Posterior cingulate gyrus (tissue), 11 donors: ENCODE results near the gene CRYAB.
"Not testable (repeated sequence)": the region's sequence is repeated elsewhere in the genome, so short reads cannot be mapped to it uniquely, and the experiment has no call there.

Experiments
- DNase-seq, 10 donors: peaks; one replicate each; pipeline versions ENCODE4 v3.0.0 to v3.0.0-alpha.2; 2020 to 2021; ENCODE audit warnings: mixed read lengths in 3 of 10
- intact Hi-C: fragments of 100-400 bp; cut with DNase I; formaldehyde crosslinking; loops from one replicate; pipeline ENCODE4 v1.15.1; 2023

The CRYAB gene

GRCh38 chr11:111913031-111913861 lies 1.7 kb upstream of the CRYAB start:
- intact Hi-C loops: loop anchor here (5.0 kb wide), 1 partner anchor 36 kb away; the partner anchor contains the start of genes CFAP68 and FDXACB1
- DNase-seq: peak in 3 of 10 donors; percentile 25 to 88 (median 79)

DNA sequence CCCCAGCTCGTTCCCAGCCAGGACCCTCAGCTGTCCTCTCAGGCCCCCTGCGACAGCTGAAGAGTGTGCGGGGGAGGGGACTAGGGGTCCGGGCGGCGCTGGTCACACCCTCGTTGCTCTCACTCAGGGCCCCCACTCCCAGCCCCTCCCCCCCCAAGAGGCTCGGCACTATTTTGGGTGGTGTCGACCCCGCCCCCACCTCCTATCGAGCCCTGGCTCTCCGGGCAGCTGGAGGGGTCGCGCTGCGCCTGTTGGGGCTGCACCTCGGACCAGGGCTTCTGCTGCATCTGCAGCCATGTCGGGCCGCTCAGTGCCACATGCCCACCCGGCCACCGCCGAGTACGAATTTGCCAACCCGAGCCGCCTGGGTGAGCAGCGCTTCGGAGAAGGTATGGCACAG lies 965 bp upstream of the CRYAB start, which contains the start of gene HSPB2:
TSS of gene HSPB2 (plus strand) at position 200 of the 400 bp plus-strand sequence. CDS start at position 296, 96 bp downstream.
- intact Hi-C loops: loop anchor here (5.0 kb wide), 1 partner anchor 35 kb away; the partner anchor contains the start of genes CFAP68 and FDXACB1
- peak in 4 of 10 donors; percentile 19 to 83 (median 61) for DNase-seq

DNA sequence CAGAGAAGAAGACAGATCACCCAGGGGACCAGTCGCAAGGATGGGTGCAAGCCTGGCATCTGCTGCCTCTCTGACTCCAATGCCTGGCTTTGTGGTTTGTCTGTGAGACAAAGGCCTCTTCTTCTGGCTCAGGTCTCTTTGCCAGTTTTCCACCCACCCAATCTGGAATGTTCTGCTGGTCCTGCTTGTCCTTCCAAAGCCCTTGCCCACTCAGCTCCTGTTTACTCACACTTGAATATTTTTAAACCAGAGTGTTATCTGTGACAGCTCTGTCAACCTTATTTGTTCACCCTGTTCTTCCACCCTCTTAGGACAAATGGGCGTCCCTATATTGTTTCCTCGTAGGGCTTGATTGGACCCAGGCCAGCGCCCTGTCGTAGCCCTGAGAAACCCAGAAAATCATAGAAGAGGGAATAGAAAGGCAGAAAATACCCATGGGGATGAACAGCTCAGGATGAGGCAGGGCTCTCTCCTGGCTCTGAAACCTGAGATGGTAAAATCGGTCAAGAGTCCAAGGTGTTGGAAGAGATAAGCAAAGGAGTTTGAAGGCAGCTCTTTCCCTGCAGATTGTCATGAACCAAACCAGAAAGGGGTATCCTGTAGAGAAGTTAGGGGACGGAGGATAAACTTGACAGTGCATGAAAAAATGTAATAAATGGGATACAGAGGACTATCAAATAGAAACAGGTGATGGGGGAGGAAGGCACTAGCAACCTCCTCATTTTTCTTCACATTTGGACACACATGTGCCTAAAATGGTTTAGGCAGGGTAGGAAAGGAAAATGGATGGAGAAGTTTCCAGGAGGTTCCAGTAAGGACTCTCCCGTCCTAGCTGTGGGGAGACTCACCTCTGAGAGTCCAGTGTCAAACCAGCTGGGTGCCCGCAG lies 651 bp downstream of the CRYAB start:
- intact Hi-C loops: loop anchor here (5.0 kb wide), 1 partner anchor 34 kb away; the partner anchor contains the start of genes CFAP68 and FDXACB1
- peak; percentile 56 to 97 (median 81) for DNase-seq

- DNase-seq: no peak
- intact Hi-C loops: no loop called here
Observed at GRCh38 chr11:111909378-111909777, 2.2 kb downstream of the CRYAB start.

GRCh38 chr11:111908639-111909305 lies 2.8 kb downstream of the CRYAB start:
- peak in 2 of 10 donors; percentile 21 to 59 for DNase-seq

DNA sequence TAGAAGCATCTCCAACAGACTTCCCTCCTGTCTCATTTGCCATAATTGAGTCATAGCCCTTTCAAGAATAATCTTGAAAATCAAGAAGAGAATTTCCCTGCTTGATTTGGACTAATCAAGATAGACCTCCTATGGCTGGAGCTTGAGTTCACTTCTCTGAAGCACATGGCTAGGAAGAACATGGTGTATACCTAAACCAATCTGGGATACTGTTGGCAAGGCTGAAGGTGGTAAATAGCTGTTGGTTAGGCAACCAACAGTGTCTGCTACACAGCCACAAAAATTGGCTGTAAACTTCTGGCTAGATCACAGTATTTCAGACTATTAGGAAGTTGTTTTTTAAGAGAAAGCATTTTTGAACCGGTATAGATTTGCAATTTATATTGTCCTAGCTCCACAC lies 4.9 kb downstream of the CRYAB start:
- intact Hi-C loops: no loop called here
- no peak for DNase-seq

More at GRCh38 chr11:111908639-111909305, 2.8 kb downstream of the CRYAB start:
- intact Hi-C loops: no loop called here

- no peak for DNase-seq
- intact Hi-C loops: no loop called here
Observed at GRCh38 chr11:111905411-111905810, 6.2 kb downstream of the CRYAB start.

DNA sequence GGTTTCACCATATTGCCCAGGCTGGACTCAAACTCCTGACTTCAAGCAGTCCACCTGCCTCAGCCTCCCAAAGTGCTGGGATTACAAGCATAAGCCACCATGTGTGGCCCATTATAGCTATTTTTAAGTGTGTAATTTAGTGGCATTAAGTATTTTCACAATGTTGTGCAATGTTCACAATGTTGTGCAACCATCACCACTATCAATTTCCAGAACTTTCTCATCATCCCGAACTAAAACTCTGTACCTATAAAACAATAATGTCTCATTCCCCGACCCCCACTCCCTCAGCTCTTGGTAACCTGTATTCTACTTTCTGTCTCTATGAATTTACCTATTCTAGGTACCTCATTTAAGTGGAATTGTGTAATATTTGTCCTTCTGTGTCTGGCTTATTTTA lies 24.7 kb downstream of the CRYAB start:
- DNase-seq: no peak
- intact Hi-C loops: no loop called here

- intact Hi-C loops: no loop called here
- DNase-seq: no peak
Observed at GRCh38 chr11:111886032-111886431, 25.5 kb downstream of the CRYAB start.

GRCh38 chr11:111885053-111885452 lies 26.5 kb downstream of the CRYAB start:
- DNase-seq, intact Hi-C loops: not testable (repeated sequence)

DNA sequence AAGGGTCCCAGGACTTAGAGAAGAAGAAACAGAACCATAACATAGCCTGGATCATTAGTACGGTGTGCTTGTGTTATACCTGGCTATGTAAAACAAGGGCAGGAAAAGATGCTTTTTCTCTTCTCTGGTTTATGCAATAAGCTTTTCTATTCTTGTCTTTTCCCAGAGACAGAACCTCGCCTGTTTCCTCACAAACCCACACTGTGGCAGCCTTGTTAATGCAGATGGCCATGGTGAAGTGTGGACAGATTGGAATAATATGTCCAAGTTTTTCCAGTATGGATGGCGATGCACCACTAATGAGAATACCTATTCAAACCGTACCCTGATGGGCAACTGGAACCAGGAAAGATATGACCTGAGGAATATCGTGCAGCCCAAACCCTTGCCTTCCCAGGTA lies 29.4 kb downstream of the CRYAB start:
- DNase-seq: peak in 2 of 10 donors; percentile 9 to 59
- intact Hi-C loops: no loop called here

DNA sequence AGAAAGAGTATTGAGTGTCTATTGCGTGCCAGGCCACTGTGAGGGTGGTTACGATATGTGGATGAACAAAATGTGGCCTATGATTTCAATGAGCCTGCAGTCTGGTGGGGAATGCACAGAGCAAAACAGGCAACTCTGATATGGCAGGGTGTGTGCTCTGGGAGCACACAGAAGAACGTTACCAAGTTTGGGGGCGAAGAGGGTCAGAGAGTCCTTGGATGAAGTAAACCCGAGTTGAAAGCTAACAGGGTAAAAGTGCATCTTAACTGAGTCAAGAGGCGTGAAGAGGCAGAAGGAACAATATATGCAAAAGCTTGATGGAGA lies 32.0 kb downstream of the CRYAB start:
- no peak for DNase-seq
- intact Hi-C loops: loop anchor here (1.0 to 5.0 kb wide), 5 partner anchors 33 to 193 kb away; partner anchors contain the start of genes CRYAB, HSPB2, NKAPD1 and PIH1D2

GRCh38 chr11:111878849-111879636 lies 32.5 kb downstream of the CRYAB start, which contains the start of the genes CFAP68 and FDXACB1:
Gene CFAP68, plus strand, starts transcription at chr11:111879541. Its CDS starts 20 bp downstream, at chr11:111879561.
Gene FDXACB1, minus strand, starts transcription at chr11:111879165. Its CDS starts 33 bp downstream, at chr11:111879132.
- intact Hi-C loops: loop anchor here (1.0 to 5.0 kb wide), 5 partner anchors 33 to 193 kb away; partner anchors contain the start of genes CRYAB, HSPB2, NKAPD1 and PIH1D2
- peak; percentile 94 to 99 (median 97) for DNase-seq

DNA sequence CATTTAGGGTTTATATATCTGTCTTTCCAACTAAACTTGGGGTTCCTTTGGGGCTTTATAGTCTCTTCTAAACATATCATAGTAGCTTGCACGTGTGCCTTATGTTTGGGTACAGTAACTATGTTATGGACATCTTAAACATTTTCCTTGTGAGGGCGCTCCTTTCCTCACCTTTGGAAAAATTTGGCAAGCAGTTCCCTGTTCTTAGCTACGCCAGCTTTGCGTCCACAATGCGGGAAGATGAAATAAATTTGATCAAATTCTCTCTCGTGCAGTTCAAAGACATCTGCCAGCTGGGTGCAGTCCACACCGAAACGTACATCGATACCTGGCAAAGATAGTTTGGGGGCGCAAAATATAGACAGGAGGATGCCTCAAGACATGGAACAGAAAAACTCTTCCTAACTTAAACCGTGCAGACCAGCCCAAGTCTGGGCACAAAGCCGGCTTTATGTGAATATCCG lies 33.2 kb downstream of the CRYAB start:
- intact Hi-C loops: loop anchor here (5.0 kb wide), 4 partner anchors 34 to 194 kb away; partner anchors contain the start of genes CRYAB, HSPB2, NKAPD1 and PIH1D2
- DNase-seq: no peak

GRCh38 chr11:111871693-111872161 lies 39.8 kb downstream of the CRYAB start:
- intact Hi-C loops: no loop called here
- DNase-seq: no peak

DNA sequence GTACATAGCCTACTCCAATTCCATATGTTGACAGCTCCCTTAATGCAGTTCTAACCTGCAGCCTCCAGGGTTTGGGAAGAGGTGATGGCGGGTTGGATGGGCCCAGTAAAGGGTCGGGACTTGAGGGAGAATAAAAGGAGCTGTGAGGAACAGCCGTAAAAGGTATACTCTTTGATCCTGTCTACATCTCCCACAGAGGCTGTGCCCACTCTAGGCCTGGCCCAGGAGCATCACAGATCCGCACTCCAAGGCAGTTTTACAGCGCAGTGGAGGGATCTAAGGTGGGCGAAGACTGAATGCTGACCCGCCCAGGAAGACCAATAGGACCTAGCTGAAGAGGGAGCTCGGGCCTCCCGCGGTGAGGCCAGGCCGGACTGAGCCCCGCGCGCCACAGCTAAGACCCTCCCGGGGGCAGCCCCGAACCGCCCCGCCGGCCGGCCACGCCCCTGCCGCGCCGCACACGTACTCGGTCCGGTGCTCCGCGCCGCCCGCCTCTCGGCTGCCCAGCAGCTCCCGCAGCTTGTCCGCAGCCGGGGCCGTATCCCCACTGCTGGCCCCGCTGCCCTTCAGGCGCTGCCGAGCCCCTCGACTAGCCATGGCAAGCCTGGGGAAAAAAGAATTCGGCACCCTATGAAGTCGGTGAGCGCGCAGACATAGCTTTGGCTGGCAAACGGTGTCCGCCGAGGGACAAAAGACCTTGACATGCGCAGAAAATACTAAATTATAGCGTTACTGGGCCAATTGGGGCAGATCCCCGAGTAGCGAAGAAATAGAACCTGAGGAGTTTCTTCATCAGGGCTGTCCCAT lies 40.5 kb downstream of the CRYAB start, which contains the start of gene ALG9:
TSS of gene ALG9 (minus strand) at position 696 of the 807 bp plus-strand sequence. CDS start at position 597, 99 bp downstream.
- intact Hi-C loops: no loop called here
- peak; percentile 63 to 95 (median 80) for DNase-seq

- DNase-seq: no peak
- intact Hi-C loops: no loop called here
Observed at GRCh38 chr11:111870522-111870885, 41.1 kb downstream of the CRYAB start.

DNA sequence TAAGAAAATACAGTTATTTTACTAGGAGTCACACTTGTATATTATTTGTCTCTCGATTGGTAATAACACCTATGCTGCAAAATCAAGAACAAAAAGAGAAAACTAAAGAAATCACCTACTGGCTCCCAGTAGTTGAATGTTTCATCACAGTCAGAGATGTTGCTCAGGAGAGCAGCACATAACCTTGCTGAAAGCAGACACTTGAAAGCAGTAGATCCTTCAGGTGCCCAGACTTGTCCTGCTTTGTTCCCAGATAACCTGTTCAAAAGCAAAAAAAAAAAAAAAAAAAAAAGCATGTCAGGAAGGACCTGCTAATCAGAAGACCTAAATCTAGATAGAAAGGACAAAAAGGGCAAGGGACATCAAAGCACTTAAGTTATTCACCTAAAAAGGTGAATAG lies 41.5 kb downstream of the CRYAB start:
- no peak for DNase-seq
- intact Hi-C loops: no loop called here
